Endometrial microvascular endothelial cells (primary cell): ENCODE results near the gene SHC3. TPM values are rescaled to one million over a fixed set of nuclear protein-coding genes. Genes with fewer than 3 reads are reported as not detected.
"Not testable (repeated sequence)": the region's sequence is repeated elsewhere in the genome, so short reads cannot be mapped to it uniquely, and the experiment has no call there.

ENCODE experiments used
- in situ Hi-C: cut with HindIII; loops from 2 replicates; pipeline ENCODE4 v1.10.0; 2017; ENCODE audit warnings: low sequenced_read_pairs, low pct_unique_long_range_greater_than_20kb; ENCODE audit errors: inconsistent ontology term
- total RNA-seq: library from RNA; depleted of rRNA; stranded (reverse); fragments of >200 nt; gene quantifications from one replicate; pipeline ENCODE4 v1.2.3, GENCODE V29; 2015; ENCODE audit errors: inconsistent ontology term

The SHC3 gene
- under 0.01 TPM for total RNA-seq

DNA sequence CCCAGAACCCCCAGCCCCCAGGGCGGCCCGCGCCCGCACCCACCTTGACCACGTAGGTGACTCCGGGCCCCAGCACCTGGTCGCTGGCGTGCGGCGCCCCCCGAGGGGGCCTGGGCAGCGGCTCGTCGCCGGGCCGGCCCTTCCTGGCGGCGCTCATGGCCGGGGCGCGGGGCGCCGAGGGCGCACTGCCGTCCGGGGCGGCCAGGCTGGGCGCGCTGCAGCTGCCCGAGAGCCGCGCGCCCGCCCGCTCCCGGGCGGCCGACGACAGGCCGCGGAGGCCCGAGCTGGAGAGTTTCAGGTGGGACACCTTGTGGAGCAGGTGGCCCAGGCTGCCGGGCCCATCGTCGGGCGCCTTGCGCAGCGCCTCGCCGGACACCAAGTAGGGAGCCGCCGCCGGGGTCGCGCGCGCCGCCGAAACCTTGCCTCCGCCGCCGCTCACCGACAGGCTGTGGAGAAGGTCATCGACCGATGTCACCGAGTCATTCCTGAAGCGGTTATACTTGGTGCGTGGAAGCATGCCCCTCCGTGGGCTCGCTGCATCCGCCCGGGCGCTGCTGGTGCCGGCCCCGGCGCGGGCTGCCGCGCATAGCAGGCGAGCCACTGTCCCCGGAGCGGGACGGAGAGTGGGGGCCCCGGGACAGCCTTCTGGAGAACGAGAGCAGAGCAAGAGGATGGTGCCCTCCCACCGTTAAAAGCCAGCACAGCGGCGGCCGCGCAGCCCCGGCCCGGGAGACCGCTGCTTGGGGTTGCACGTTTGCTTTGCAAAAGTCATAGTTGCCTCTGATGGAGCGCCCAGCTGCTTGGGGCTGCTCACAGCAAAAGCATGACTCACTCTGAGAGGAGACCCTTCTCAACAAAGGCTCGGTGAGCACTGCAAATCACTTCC is at the start of gene SHC3:
TSS of gene SHC3 (minus strand) at position 875 of the 886 bp plus-strand sequence. CDS start at position 517, 358 bp downstream.
- in situ Hi-C loops, result no loop called here

- in situ Hi-C loops, result no loop called here
These were observed 47.4 kb upstream of the SHC3 start for GRCh38 chr9:89225991-89226471.

GRCh38 chr9:89225587-89225986 is 47.0 kb upstream of the SHC3 start:
- in situ Hi-C loops, result no loop called here

- in situ Hi-C loops, result no loop called here
These were observed 46.4 kb upstream of the SHC3 start for GRCh38 chr9:89225036-89225435.

GRCh38 chr9:89224633-89225032 is 46.0 kb upstream of the SHC3 start:
- in situ Hi-C loops, result no loop called here

- in situ Hi-C loops, result no loop called here
These were observed 44.9 kb upstream of the SHC3 start for GRCh38 chr9:89223396-89223977.

- in situ Hi-C loops, result no loop called here
These were observed 41.0 kb upstream of the SHC3 start for GRCh38 chr9:89219637-89220036.

DNA sequence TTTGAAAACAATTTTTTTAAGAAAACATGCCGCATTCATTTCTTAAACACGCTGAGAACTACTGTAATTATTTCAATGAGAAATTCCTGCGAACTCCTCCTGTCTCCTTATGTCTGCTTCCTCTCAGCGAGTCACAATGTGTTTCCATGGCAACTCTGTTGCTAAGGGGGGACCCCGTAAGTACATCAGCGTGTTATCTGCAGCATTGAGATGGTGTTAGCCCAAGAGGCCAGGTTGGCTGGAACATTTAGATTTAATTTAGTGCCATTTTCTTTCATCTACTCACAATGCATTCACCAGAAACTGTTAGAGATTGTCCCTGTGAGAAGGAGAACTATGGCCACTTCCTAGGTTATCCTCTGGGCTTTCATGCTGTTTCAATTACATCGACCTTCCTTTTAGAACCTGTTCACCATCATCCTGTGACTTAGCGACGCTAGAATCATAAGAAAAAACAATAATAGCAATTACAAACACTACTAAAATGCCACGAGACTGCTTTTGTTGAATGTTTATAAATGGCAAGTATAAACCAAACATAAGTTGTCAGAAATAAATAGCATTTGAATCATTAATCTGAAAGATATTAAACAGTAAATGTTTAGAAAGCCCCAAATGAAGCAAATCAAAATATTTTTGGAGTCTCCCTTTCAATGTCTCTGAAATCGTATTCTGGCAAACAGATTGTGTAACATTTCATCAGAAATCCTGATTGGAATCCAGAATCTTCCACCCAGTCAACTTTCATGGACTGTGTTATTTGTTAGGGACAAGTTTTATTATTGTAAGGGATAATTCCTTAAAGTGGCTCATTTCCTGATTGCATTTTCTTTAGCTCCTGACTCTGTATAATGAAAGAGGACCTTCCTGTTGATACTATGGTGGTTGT is 39.7 kb upstream of the SHC3 start:
- in situ Hi-C loops, result no loop called here

DNA sequence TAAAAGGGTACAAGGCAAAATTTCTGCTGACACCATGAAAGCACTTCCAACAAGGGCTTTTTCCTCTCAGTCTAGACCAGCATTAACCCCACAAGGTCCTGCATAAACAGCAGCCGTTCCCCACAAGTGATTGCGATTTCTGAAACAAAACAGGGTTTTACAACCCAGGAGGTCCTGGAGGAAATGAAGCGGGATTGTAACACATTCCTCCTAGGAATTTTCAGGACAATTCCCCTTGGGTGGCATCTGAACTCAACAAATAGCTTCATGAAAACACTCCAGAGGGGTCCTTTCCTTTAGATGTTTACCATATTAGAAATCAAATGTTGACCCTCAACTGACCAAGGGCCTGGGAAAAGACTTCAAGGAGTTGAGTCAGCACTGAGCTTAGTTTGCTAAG is 36.7 kb upstream of the SHC3 start:
- in situ Hi-C loops, result no loop called here

GRCh38 chr9:89213396-89213880 is 34.8 kb upstream of the SHC3 start:
- in situ Hi-C loops, result no loop called here

- in situ Hi-C loops, result no loop called here
These were observed 33.6 kb upstream of the SHC3 start for GRCh38 chr9:89212171-89212570.

DNA sequence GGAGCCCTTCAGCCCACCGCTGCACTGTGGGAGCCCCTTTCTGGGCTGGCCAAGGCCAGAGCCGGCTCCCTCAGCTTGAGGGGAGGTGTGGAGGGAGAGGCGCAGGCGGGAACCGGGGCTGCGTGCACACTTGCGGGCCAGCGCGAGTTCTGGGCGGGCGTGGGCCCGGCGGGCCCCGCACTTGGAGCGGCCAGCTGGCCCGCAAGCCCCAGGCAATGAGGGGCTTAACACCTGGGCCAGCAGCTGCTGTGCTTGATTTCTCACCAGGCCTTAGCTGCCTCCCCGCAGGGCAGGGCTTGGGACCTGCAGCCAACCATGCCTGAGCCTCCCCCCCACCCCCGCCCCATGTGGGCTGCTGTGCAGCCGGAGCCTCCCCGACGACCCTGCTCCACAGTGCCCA is 30.7 kb upstream of the SHC3 start:
- in situ Hi-C loops, result not testable (repeated sequence)

DNA sequence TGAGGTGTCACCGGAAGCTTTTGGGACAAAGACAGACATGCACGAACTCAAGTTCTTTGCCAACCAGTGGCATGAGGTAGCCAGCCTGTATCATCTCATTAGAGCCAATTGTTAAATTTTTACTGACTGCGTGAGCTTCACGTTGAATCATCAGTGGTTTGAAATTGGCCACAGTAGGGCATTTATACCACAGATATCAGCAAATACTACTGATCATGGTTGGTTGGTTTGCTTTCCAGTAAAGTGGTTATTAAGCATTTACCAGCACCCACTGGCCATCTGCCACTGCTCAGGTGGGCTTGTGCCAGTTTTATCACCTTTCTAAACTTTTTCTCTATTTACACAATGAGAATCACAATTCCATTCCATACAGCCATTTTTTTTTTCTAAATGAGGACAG is 28.4 kb upstream of the SHC3 start:
- in situ Hi-C loops, result no loop called here

- in situ Hi-C loops, result no loop called here
These were observed 26.2 kb upstream of the SHC3 start for GRCh38 chr9:89204801-89205200.

DNA sequence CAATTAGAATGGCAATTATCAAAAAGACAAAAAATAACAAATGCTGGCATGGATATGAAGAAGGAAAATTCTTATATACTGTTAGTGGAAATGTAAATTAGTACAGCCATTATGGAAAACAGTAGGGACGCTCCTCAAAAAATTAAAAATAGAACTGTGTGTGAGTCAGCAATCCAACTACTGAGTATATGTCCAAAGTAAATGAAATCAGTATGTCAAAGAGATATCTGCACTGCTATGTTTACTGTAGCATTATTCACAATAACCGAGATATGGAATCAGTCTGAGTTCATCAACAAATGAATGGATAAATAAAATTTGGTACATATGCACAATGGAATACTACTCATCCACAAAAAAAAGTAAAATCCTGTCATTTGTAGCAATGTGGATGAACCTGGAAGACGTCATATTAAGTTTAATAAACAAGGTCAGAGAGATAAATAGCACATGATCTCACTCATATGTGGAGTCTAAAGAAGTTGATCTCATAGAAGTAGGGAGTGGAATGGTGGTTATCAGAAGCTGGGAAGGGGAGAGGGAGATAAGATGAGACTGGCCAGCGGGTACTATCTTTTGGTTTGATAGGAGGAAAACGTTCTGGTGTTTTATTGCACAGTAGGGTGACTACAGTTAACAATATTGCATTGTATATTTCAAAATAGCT is 16.6 kb upstream of the SHC3 start:
- in situ Hi-C loops, result no loop called here

DNA sequence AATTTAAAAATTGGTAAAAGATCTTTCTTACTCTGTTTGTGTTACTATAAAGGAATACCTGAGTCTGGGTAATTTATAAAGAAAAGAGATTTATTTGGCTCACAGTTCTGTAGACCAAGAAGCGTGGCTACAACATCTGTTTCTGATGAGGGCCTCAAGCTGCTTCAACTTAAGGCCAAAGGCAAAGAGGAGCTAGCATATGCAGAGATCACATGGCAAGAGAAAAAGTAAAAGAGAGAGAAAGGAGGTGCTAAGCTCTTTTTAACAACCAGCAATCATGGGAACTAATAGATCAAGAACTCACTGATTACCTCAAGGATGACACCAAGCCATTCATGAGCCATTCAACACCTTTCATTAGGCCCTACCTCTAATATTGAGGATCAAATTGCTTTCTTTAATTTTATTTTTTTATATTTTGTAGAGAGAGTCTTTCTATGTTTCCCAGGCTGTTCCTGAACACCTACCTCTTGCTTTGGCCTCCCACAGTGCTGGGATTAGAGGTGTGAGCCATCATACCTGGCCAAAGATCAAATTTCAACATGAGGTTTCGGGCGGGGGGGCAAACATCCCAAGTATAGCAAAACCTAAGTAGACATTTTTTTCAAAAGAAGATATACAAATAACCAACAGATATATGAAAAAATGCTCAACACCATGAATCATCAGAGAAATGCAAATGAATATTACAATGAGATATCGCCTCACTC is 16.0 kb upstream of the SHC3 start:
- in situ Hi-C loops, result no loop called here

DNA sequence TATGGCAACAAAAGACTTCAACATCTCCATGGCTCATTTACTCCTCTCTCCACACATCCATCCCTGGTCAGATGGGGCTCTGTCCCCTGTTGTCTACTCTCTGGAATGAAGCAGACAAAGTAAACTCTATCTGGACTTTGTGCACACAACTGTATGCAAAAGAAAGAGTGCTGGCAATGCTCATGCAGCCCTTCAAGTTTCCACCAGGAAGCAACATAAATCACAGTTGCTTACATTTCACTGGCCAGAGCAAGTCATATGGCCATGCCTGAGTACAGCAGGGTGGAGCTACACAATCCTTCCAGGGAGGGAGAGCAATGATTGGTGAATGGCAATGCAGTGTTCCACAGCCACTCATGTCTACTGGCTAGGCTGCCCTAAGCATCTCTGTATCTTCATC is 12.4 kb upstream of the SHC3 start:
- in situ Hi-C loops, result no loop called here

DNA sequence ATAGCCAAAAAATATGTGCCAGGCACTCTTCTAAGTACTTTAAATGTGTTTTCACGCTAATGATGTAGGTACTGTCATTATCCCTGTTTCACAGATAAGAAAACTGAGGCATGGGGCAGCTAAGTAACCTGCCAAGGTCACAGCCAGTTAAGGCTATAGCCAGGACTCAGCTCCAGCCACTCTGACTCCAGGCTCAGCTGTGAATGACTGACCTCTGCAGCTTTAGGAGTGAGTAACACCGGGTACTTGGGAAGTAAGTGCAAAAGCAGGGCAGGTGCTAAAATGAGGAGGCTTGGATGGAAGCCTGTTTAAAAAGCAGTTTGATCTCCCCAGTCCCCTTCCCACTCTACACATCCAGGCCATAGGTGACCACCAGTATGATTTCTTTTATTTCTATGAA is 10.6 kb upstream of the SHC3 start:
- in situ Hi-C loops, result no loop called here
